H9 (cell line): ENCODE measurements around the gene CCDC33. TPM values are rescaled to one million over a fixed set of nuclear protein-coding genes. Genes with fewer than 3 reads are reported as not detected.
A peak's percentile ranks its signal among the peaks of the same experiment; 100 is the strongest.

Experiments
- DNase-seq: peaks from one replicate; pipeline ENCODE4 v3.0.0-alpha.2; 2017
- H2AFZ ChIP-seq: one replicate; pipeline ENCODE4 v1.6.1; 2013; ENCODE audit warnings: mild to moderate bottlenecking, low read length, control low read depth, moderate library complexity
- H2AK5ac ChIP-seq: 2 replicates; pipeline ENCODE4 v1.6.1; 2013; ENCODE audit warnings: low read length, control low read depth, mixed read lengths; ENCODE audit not compliant: insufficient read length
- H2BK120ac ChIP-seq: one replicate; pipeline ENCODE4 v1.6.1; 2013; ENCODE audit warnings: low read depth, mild to moderate bottlenecking, low read length, control low read depth, inconsistent platforms; ENCODE audit not compliant: poor library complexity, severe bottlenecking
- H2BK12ac ChIP-seq: 2 replicates; pipeline ENCODE4 v1.6.1; 2013; ENCODE audit warnings: low read length, control low read depth, mixed read lengths, low read depth; ENCODE audit not compliant: insufficient read length
- H2BK15ac ChIP-seq: 2 replicates; pipeline ENCODE4 v1.6.1; 2013; ENCODE audit warnings: low read depth, low read length, control low read depth
- H2BK20ac ChIP-seq: one replicate; pipeline ENCODE4 v1.6.1; 2013; ENCODE audit warnings: low read depth, mild to moderate bottlenecking, low read length, control low read depth, inconsistent platforms; ENCODE audit not compliant: poor library complexity, severe bottlenecking
- H2BK5ac ChIP-seq: 2 replicates; pipeline ENCODE4 v1.6.1; 2013; ENCODE audit warnings: low read length, control low read depth, mixed read lengths; ENCODE audit not compliant: insufficient read length
- H3K14ac ChIP-seq: 2 replicates; pipeline ENCODE4 v1.6.1; 2013; ENCODE audit warnings: low read length, control low read depth; ENCODE audit not compliant: insufficient read depth
- H3K18ac ChIP-seq: 2 replicates; pipeline ENCODE4 v1.6.1; 2013; ENCODE audit warnings: low read depth, mild to moderate bottlenecking, mixed read lengths, low read length, control low read depth; ENCODE audit not compliant: insufficient read length
- H3K23ac ChIP-seq: 2 replicates; pipeline ENCODE4 v1.6.1; 2013; ENCODE audit warnings: low read length, control low read depth, mixed read lengths, low read depth; ENCODE audit not compliant: insufficient read length
- H3K23me2 ChIP-seq: 2 replicates; pipeline ENCODE4 v1.6.1; 2013; ENCODE audit warnings: low read depth, mild to moderate bottlenecking, mixed read lengths, low read length, control low read depth; ENCODE audit not compliant: insufficient read length, poor library complexity, severe bottlenecking
- H3K27ac ChIP-seq: 2 replicates; pipeline ENCODE4 v1.5.1; 2013; ENCODE audit warnings: low read length, control low read depth, mixed read lengths, low read depth; ENCODE audit not compliant: insufficient read length
- H3K27me3 ChIP-seq: 2 replicates; pipeline ENCODE4 v1.6.1; 2013; ENCODE audit warnings: low read length, control low read depth, inconsistent platforms; ENCODE audit not compliant: insufficient read depth
- H3K4ac ChIP-seq: 2 replicates; pipeline ENCODE4 v1.6.1; 2013; ENCODE audit warnings: low read depth, mild to moderate bottlenecking, control low read depth, inconsistent platforms, low read length, moderate library complexity
- H3K4me1 ChIP-seq: 2 replicates; pipeline ENCODE4 v1.6.1; 2013; ENCODE audit warnings: low read length, control low read depth, inconsistent platforms; ENCODE audit not compliant: insufficient read depth
- H3K4me2 ChIP-seq: 2 replicates; pipeline ENCODE4 v1.6.1; 2013; ENCODE audit warnings: low read length, control low read depth, mixed read lengths; ENCODE audit not compliant: insufficient read length, insufficient read depth
- H3K56ac ChIP-seq: 2 replicates; pipeline ENCODE4 v1.6.1; 2013; ENCODE audit warnings: low read depth, mild to moderate bottlenecking, mixed read lengths, low read length, control low read depth; ENCODE audit not compliant: insufficient read length
- H3K79me1 ChIP-seq: 2 replicates; pipeline ENCODE4 v1.6.1; 2013; ENCODE audit warnings: low read depth, mild to moderate bottlenecking, moderate library complexity, low read length, control low read depth, inconsistent platforms; ENCODE audit not compliant: insufficient read depth, poor library complexity, severe bottlenecking
- H3K79me2 ChIP-seq: 2 replicates; pipeline ENCODE4 v1.6.1; 2013; ENCODE audit warnings: low read length, control low read depth, inconsistent platforms; ENCODE audit not compliant: insufficient read depth
- H3K9ac ChIP-seq: 2 replicates; pipeline ENCODE4 v1.6.1; 2013; ENCODE audit warnings: low read length, control low read depth, mixed read lengths; ENCODE audit not compliant: insufficient read length; ENCODE audit errors: extremely low read depth
- H3K9me3 ChIP-seq: one replicate; pipeline ENCODE4 v1.6.1; 2013; ENCODE audit warnings: low read depth, low read length, inconsistent platforms; ENCODE audit not compliant: control insufficient read depth
- H3T11ph ChIP-seq: one replicate; pipeline ENCODE4 v1.6.1; 2013; ENCODE audit warnings: mild to moderate bottlenecking, low read length, control low read depth, inconsistent platforms
- H4K20me1 ChIP-seq: one replicate; pipeline ENCODE4 v1.6.1; 2013; ENCODE audit not compliant: control insufficient read depth, insufficient read length, insufficient read depth
- H4K5ac ChIP-seq: 2 replicates; pipeline ENCODE4 v1.6.1; 2013; ENCODE audit warnings: low read depth, mild to moderate bottlenecking, mixed read lengths, low read length, control low read depth; ENCODE audit not compliant: insufficient read length
- H4K8ac ChIP-seq: replicated peaks from 2 replicates; pipeline ENCODE4 v1.6.1; 2013; ENCODE audit warnings: low read length, control low read depth, mixed read lengths, low read depth; ENCODE audit not compliant: insufficient read length
- H4K91ac ChIP-seq: 2 replicates; pipeline ENCODE4 v1.6.1; 2013; ENCODE audit warnings: low read depth, mild to moderate bottlenecking, moderate library complexity, mixed read lengths, low read length, control low read depth; ENCODE audit not compliant: insufficient read length
- H3K27ac Mint-ChIP-seq, 3 experiments: 2 replicates in 2 of 3; 3 replicates in 1 of 3; pipeline ENCODE4 v1.8.0; 2020 to 2021; ENCODE audit warnings: mixed read lengths in 3 of 3, mild to moderate bottlenecking in 1 of 3, moderate library complexity in 1 of 3
- H3K27me3 Mint-ChIP-seq: 2 replicates; pipeline ENCODE4 v1.8.0; 2021; ENCODE audit warnings: low read depth, mild to moderate bottlenecking, moderate library complexity, mixed read lengths
- H3K36me3 Mint-ChIP-seq, 3 experiments: 2 replicates in 2 of 3; 3 replicates in 1 of 3; pipeline ENCODE4 v1.8.0; 2020 to 2021; ENCODE audit warnings: low read depth in 3 of 3, mixed read lengths in 3 of 3; ENCODE audit not compliant: insufficient read depth in 1 of 3
- H3K4me1 Mint-ChIP-seq, 2 experiments: 2 replicates each; pipeline ENCODE4 v1.8.0; 2020; ENCODE audit warnings: mixed read lengths in 2 of 2
- H3K4me3 Mint-ChIP-seq, 2 experiments: 2 replicates in 1 of 2; 3 replicates in 1 of 2; pipeline ENCODE4 v1.8.0; 2020 to 2021; ENCODE audit warnings: mild to moderate bottlenecking in 2 of 2, mixed read lengths in 2 of 2, moderate library complexity in 1 of 2
- H3K9me3 Mint-ChIP-seq, 2 experiments: 2 replicates in 1 of 2; 3 replicates in 1 of 2; pipeline ENCODE4 v1.8.0; 2020; ENCODE audit warnings: mild to moderate bottlenecking in 2 of 2, mixed read lengths in 2 of 2, moderate library complexity in 1 of 2
- WGBS: extraction: QIAGEN DNeasy Blood & Tissue Kit; methylation state at CpG from one replicate; pipeline ENCODE4 v1.1.7; 2013; ENCODE audit warnings: missing lambda C conversion rate, low lambda C conversion rate, mixed read lengths; ENCODE audit not compliant: insufficient read length; ENCODE audit errors: extremely low coverage; 5-methylcytosine and 5-hydroxymethylcytosine counted together
- total RNA-seq: library from RNA; stranded (reverse); gene quantifications from 2 replicates; pipeline ENCODE4 v1.2.1, GENCODE V29; 2021
- TF ChIP-seq, protein P1 (sequence below): fragments of 200-600 bp; sonication (generic); conservative IDR thresholded peaks from 3 replicates; pipeline ENCODE4 v1.8.0; 2021; ENCODE audit warnings: antibody characterized with exemption, mild to moderate bottlenecking

The CCDC33 gene
- total RNA-seq, 1 experiment from 2014 or later, result 4.6 TPM

DNA sequence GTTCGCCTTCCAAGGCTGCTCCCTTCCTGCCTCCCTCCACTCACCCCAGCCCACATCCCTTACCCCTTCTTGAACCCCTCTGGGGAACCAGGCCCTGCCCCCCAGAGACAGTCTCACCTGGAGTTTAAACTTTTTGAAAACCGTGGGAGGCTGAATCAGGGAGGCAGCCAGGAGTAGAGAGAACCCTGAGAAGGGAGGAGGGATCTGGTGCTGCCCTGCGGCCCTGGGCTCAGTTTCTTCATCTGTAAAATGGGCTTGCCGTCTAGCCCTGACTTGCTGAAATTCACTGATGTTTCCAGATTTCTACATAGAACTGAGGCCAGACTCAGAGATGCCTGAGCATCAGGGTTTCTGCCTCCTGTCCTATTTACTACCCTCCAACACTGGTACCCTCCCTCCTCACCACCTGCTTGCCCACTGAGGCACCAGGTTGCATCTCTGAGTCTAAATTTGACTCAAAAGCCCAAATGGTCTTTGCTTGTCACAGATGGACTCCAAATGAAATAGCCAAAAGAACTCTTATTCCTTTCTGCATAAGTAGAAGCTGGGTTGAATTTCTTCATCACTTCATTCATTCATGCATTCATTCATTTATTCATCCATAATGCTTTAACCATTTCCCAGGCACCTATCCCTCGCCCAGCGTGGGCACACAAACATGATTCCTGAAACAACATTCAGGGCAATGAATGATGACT, 21.7 kb upstream of the CCDC33 start:
- TF ChIP-seq, protein P1, sequence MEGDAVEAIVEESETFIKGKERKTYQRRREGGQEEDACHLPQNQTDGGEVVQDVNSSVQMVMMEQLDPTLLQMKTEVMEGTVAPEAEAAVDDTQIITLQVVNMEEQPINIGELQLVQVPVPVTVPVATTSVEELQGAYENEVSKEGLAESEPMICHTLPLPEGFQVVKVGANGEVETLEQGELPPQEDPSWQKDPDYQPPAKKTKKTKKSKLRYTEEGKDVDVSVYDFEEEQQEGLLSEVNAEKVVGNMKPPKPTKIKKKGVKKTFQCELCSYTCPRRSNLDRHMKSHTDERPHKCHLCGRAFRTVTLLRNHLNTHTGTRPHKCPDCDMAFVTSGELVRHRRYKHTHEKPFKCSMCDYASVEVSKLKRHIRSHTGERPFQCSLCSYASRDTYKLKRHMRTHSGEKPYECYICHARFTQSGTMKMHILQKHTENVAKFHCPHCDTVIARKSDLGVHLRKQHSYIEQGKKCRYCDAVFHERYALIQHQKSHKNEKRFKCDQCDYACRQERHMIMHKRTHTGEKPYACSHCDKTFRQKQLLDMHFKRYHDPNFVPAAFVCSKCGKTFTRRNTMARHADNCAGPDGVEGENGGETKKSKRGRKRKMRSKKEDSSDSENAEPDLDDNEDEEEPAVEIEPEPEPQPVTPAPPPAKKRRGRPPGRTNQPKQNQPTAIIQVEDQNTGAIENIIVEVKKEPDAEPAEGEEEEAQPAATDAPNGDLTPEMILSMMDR, result no peak
- Mint-ChIP-seq H3K36me3 (peaks cover 4 to 12% (median 4%) of the 10 kb centered on the region in 3 experiments; a peak in 5 of 7 replicates), H3K9me3 (no peaks in the 10 kb centered on the region; a peak in 1 of 5 replicates), H3K4me1 (peaks cover 61 to 74% of the 10 kb centered on the region in 2 experiments), H3K27me3 (peaks cover 32% of the 10 kb centered on the region), H3K27ac (peak overlapping the region in 1 of 3 experiments; percentile 84; a peak in 3 of 7 replicates), H3K4me3 (no peak overlapping the region)
- Histone ChIP-seq H3K56ac (no peak overlapping the region), H2BK5ac (no peak overlapping the region), H3K4me2 (peak overlapping the region; percentile 2), H4K8ac (no peak overlapping the region), H2BK15ac (no peak overlapping the region), H3K27ac (no peak overlapping the region), H2AFZ (no peak overlapping the region), H3K14ac (no peak overlapping the region), H3K23me2 (peaks cover 1% of the 10 kb centered on the region), H3K23ac (no peak overlapping the region), H2AK5ac (no peak overlapping the region), H2BK20ac (no peak overlapping the region), H3K9ac (no peak overlapping the region), H3K4me1 (peaks cover 18% of the 10 kb centered on the region; the same call in 1 of the 2 replicates), H4K5ac (no peak overlapping the region), H3K79me1 (no peaks in the 10 kb centered on the region), H3T11ph (no peak overlapping the region), H2BK120ac (no peak overlapping the region), H2BK12ac (no peak overlapping the region), H3K27me3 (peaks cover 7% of the 10 kb centered on the region; the same call in 1 of the 2 replicates), H3K18ac (no peak overlapping the region), H4K20me1 (no peaks in the 10 kb centered on the region), H4K91ac (no peak overlapping the region), H3K79me2 (no peaks in the 10 kb centered on the region), H3K4ac (no peak overlapping the region), H3K9me3 (no peaks in the 10 kb centered on the region)
- no CpG with 5 or more reads among the region's 6 CpGs for WGBS
- DNase-seq, result no peak
